GM21717 (cell line): ENCODE measurements around the gene DCLK1.

Experiments
- ATAC-seq: cut with Tn5 transposase; IDR thresholded peaks from one replicate; pipeline ENCODE4 v1.9.1; 2021; ENCODE audit warnings: mild to moderate bottlenecking, moderate library complexity; ENCODE audit not compliant: unreplicated experiment

Gene DCLK1

GRCh38 chr13:35838356-35838755 is 292.8 kb downstream of the DCLK1 start:
- ATAC-seq = no peak

GRCh38 chr13:35836446-35836845 is 294.7 kb downstream of the DCLK1 start:
- ATAC-seq = no peak

- ATAC-seq = no peak
Measured at GRCh38 chr13:35835989-35836388, 295.2 kb downstream of the DCLK1 start.

GRCh38 chr13:35833608-35834275 is 297.4 kb downstream of the DCLK1 start:
- ATAC-seq = no peak

GRCh38 chr13:35833031-35833430 is 298.2 kb downstream of the DCLK1 start:
- ATAC-seq = no peak

GRCh38 chr13:35832551-35832950 is 298.6 kb downstream of the DCLK1 start:
- ATAC-seq = no peak

GRCh38 chr13:35830850-35831450 is 300.2 kb downstream of the DCLK1 start:
- ATAC-seq = no peak

GRCh38 chr13:35826626-35827254 is 304.4 kb downstream of the DCLK1 start:
- ATAC-seq = no peak

- no peak for ATAC-seq
Measured at GRCh38 chr13:35824825-35825224, 306.4 kb downstream of the DCLK1 start.

GRCh38 chr13:35824395-35824794 is 306.8 kb downstream of the DCLK1 start:
- no peak for ATAC-seq

GRCh38 chr13:35822666-35823065 is 308.5 kb downstream of the DCLK1 start:
- ATAC-seq = no peak

- no peak for ATAC-seq
Measured at GRCh38 chr13:35818633-35819067, 312.5 kb downstream of the DCLK1 start.

- no peak for ATAC-seq
Measured at GRCh38 chr13:35817642-35818607, 313.3 kb downstream of the DCLK1 start.

- no peak for ATAC-seq
Measured at GRCh38 chr13:35814605-35815011, 316.6 kb downstream of the DCLK1 start.

- no peak for ATAC-seq
Measured at GRCh38 chr13:35812736-35813135, 318.4 kb downstream of the DCLK1 start.

GRCh38 chr13:35810321-35810720 is 320.9 kb downstream of the DCLK1 start:
- ATAC-seq = no peak

- no peak for ATAC-seq
Measured at GRCh38 chr13:35808846-35809245, 322.3 kb downstream of the DCLK1 start.

GRCh38 chr13:35804901-35805300 is 326.3 kb downstream of the DCLK1 start:
- ATAC-seq = no peak

GRCh38 chr13:35797991-35798390 is 333.2 kb downstream of the DCLK1 start:
- ATAC-seq = no peak

GRCh38 chr13:35797244-35797643 is 333.9 kb downstream of the DCLK1 start:
- ATAC-seq = no peak

- ATAC-seq = no peak
Measured at GRCh38 chr13:35796623-35797022, 334.6 kb downstream of the DCLK1 start.
